AG04449 (cell line): Measurements from ENCODE around the gene FXYD7.
A peak's percentile ranks its signal among the peaks of the same experiment; 100 is the strongest.

Experiments
- CTCF ChIA-PET: fragments of 350-600 bp; formaldehyde crosslinking; extraction: SDS; loops from one replicate; lab custom pipeline; 2021; ENCODE audit warnings: antibody characterized with exemption; lab: Yijun Ruan, JAX
- POLR2A ChIA-PET: fragments of 400-600, 350-600 bp; formaldehyde crosslinking; extraction: SDS; loops from one replicate; lab custom pipeline; 2020; ENCODE audit warnings: antibody characterized with exemption, inconsistent platforms; lab: Yijun Ruan, JAX
- DNase-seq: peaks from one replicate; pipeline ENCODE4 v3.0.0-alpha.2; 2010; ENCODE audit warnings: low read depth, low spot score
- H3K4me3 ChIP-seq: 2 replicates; pipeline ENCODE4 v1.5.1; 2011; ENCODE audit warnings: low read depth, mild to moderate bottlenecking, control low read depth, low read length
- CTCF ChIP-seq: IDR thresholded peaks from one replicate; pipeline ENCODE4 v1.5.1; 2011; ENCODE audit warnings: mild to moderate bottlenecking, moderate library complexity, low read length, control low read depth, inconsistent platforms; ENCODE audit not compliant: insufficient read depth; ENCODE audit errors: missing control alignments

FXYD7 gene

DNA sequence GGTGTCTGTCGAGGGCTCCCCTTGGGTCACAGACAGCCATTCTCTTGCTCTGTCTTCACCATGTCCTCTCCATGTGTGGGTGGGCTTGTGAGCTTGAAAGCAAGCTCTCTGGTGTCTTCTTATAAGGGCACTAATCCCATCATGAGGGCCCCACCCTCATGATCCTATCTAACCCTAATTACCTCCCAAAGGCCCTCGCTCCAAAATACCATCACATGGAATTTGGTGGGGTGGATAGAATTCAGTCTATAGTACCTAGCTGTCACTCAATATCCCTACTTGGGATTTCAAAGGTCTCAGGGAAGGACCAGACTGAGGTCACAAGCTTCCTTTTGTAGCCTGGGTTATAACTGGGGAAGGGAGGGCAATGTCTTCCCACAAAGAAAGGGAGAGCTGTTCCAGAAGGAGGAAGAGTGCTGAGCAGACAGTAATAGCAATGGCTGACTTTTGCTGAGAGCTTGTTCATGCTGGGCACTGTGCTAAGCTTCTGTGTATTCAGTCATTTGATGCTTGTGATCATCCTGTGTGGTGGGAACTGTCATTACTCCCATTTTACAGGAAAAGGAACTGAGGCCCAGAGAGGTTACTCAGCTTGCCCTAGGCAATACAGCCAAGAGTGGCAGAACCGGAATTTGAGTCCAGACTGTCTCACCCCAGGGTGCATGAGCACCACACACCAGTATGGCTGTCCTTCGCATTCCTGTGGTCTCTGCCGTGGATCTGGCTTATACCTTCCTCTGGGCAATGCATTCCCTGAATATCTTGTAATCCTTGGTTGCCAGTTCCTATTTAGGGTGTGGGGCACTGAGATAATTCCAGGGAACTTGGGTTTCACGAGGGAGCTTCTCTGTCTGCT is 19.6 kb downstream of the FXYD7 start:
- POLR2A ChIA-PET, result interaction anchor here (0.6 kb wide), 1 partner anchor 203 kb away, joined by 3 read pairs; no protein-coding TSS in a partner anchor
- peak; percentile 1 for DNase-seq

DNA sequence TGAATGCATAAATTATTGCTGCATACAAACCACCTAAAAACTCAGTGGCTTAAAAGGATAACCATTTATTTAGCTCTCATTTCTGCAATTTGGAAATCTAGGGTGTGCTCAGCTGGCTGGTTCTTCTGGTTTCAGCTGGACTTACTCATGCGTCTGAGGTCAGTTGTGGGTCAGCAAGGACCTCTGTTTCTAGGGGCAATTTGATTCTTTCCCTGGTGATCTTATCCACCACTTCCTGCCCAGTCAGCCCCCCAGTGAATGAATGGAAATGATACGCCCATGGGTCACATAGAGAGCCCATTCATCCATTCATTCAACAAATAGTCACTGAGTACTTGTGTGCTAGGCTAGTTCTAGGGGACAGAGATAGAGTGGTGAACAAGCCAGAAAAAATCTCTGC is 21.4 kb downstream of the FXYD7 start:
- no peak for TF ChIP-seq CTCF
- ChIA-PET CTCF (interaction anchor here (1.5 to 3.4 kb wide), 2 partner anchors 11 to 29 kb away, joined by 4 to 13 read pairs; partner anchors contain the start of gene FXYD5), POLR2A (no interaction called here)
- H3K4me3 ChIP-seq, result no peak overlapping the region
- DNase-seq, result no peak

More for the DNA sequence above, 19.6 kb downstream of the FXYD7 start:
- no peak overlapping the region for H3K4me3 ChIP-seq
- TF ChIP-seq CTCF, result no peak
- CTCF ChIA-PET, result interaction anchor here (1.1 to 3.4 kb wide), 4 partner anchors 9 to 27 kb away, joined by 3 to 13 read pairs (median 6); partner anchors contain the start of genes FXYD5 and LGI4

DNA sequence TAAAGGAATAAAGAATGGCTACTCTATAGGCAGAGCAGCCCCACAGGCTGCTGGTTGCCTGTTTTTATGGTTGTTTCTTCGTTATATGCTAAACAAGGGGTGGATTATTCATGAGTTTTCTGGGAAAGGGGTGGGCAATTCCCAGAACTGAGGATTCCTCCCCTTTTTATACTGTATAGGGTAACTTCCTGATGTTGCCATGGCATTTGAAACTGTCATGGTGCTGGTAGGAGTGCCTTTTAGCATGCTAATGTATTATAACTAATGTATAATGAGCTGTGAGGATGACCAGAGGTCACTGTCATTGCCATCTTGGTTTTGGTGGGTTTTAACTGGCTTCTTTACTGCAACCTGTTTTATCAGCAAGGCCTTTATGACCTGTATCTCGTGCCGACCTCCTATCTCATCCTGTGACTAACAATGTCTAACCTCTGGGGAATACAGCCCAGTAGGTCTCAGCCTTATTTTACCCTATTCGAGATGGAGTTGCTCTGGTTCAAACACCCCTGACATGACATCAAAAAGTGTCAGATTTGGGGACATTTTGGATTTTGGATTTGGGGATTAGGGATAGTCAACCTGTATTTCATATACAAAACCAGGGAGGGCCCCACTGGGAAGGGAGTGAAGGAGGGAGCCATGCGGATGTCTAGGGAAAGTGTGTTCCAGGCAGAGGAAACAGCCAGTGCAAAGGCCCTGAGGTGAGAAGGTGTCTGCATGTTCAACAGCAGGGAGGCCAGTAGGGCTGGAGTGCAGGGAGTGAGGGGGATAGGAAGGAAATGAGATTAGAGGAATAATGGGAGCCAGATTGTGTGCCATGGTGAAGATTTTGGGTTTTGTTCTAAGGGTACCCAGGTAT is 22.4 kb downstream of the FXYD7 start:
- ChIA-PET CTCF (no interaction called here), POLR2A (no interaction called here)
- no peak overlapping the region for H3K4me3 ChIP-seq
- no peak for DNase-seq
- no peak for TF ChIP-seq CTCF

GRCh38 chr19:35166100-35167063 is 23.3 kb downstream of the FXYD7 start:
- TF ChIP-seq CTCF, result no peak
- POLR2A ChIA-PET, result no interaction called here
- no peak overlapping the region for H3K4me3 ChIP-seq

DNA sequence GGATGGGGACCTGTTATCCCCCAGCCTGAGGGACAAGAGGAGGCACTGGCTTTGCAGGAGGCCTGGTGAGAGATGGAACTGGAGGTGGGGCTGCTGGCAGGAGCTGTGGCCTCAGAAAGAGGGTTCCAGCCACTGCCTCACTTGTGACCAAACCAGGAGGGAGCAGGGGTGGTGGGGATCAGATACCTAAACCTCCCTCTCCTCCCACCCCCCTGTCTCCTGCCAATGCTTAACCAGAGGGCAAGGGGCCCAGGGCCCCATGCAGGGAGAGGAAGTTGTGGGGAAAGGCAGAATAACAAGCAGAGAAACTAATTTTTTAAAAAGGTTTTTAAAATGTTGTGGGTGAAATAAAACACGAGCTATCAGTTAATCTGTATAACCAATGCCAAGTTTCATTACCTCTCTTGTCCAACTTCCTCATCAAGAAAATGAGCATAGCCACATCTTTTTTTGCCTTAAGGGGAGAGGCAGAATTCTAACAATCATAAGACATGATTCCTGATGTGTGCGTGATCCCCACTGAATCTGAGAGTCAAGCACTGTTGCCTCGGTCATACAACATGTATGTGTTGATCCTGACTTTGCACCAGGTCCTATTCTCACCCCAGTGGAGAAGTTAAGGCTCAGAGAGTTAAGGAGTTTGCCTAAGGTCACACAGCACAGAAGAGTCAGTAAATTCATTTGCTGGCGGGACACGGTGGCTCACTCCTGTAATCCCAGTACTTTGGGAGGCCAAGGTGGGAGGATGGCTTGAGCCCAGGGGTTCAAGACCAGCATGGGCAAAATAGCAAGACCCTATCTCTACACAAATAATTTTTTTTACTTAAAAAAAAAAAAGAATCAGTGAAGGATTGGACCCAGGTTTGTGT is 24.4 kb downstream of the FXYD7 start:
- CTCF ChIA-PET, result interaction anchor here (1.1 kb wide), 1 partner anchor 25 kb away, joined by 3 read pairs; no protein-coding TSS in a partner anchor
- H3K4me3 ChIP-seq, result no peak overlapping the region
- no peak for DNase-seq
- TF ChIP-seq CTCF, result no peak
- POLR2A ChIA-PET, result no interaction called here

More at GRCh38 chr19:35166100-35167063, 23.3 kb downstream of the FXYD7 start:
- CTCF ChIA-PET, result no interaction called here
- no peak for DNase-seq
